H1 (cell line): ENCODE results near the gene DDA1. TPM values are rescaled to one million over a fixed set of nuclear protein-coding genes. Genes with fewer than 3 reads are reported as not detected.

Experiments used
- ASH2L ChIP-seq: fragments of 200-600, 300-600 bp; sonication (generic); IDR thresholded peaks from one replicate; pipeline ENCODE4 v1.7.1; 2017; ENCODE audit warnings: low read length
- ATF3 ChIP-seq: IDR thresholded peaks from 2 replicates; pipeline ENCODE4 v1.6.1; 2011; ENCODE audit warnings: low read depth, mild to moderate bottlenecking, low read length; ENCODE audit not compliant: insufficient read depth
- CHD2 ChIP-seq: IDR thresholded peaks from 2 replicates; pipeline ENCODE4 v1.6.1; 2012; ENCODE audit warnings: low read length, improper control_type of control experiment
- CREB1 ChIP-seq: IDR thresholded peaks from 2 replicates; pipeline ENCODE4 v1.6.1; 2012; ENCODE audit warnings: inconsistent platforms
- CTCF ChIP-seq, 3 experiments: IDR thresholded peaks; 1 replicate in 2 of 3; 2 replicates in 1 of 3; pipeline versions ENCODE4 v1.5.1 to v1.6.1; 2011; ENCODE audit warnings: low read length in 3 of 3, mild to moderate bottlenecking in 3 of 3, inconsistent platforms in 2 of 3, low read depth in 1 of 3, moderate library complexity in 1 of 3; ENCODE audit not compliant: insufficient read depth in 1 of 3; ENCODE audit errors: control extremely low read depth in 1 of 3
- FOSL1 ChIP-seq: IDR thresholded peaks from 2 replicates; pipeline ENCODE4 v1.6.1; 2011; ENCODE audit warnings: mild to moderate bottlenecking, low read depth, low read length, moderate library complexity; ENCODE audit not compliant: insufficient read depth
- GABPA ChIP-seq: IDR thresholded peaks from 2 replicates; pipeline ENCODE4 v1.6.1; 2011; ENCODE audit warnings: mild to moderate bottlenecking, low read length, moderate library complexity, borderline replicate concordance; ENCODE audit not compliant: insufficient read depth
- HDAC2 ChIP-seq, 2 experiments: fragments of 300-600 bp in 1 of 2; sonication (generic) in 1 of 2; IDR thresholded peaks; 2 replicates each; pipeline ENCODE4 v1.6.1; 2011 to 2012; ENCODE audit warnings: low read depth in 2 of 2, low read length in 2 of 2, mild to moderate bottlenecking in 2 of 2, moderate library complexity in 2 of 2, borderline replicate concordance in 1 of 2, inconsistent platforms in 1 of 2
- HDAC6 ChIP-seq: IDR thresholded peaks from one replicate; pipeline ENCODE4 v1.7.1; 2012; ENCODE audit warnings: low read depth, mild to moderate bottlenecking, inconsistent platforms, low read length, moderate library complexity
- MAX ChIP-seq: IDR thresholded peaks from 2 replicates; pipeline ENCODE4 v1.6.1; 2012; ENCODE audit warnings: inconsistent platforms
- POLR2A ChIP-seq, 2 experiments: IDR thresholded peaks; 1 replicate in 1 of 2; 2 replicates in 1 of 2; pipeline ENCODE4 v1.6.1; 2011; ENCODE audit warnings: low read depth in 2 of 2, low read length in 2 of 2, mild to moderate bottlenecking in 2 of 2; ENCODE audit errors: control extremely low read depth in 1 of 2
- POLR2AphosphoS5 ChIP-seq: IDR thresholded peaks from 2 replicates; pipeline ENCODE4 v1.6.1; 2011; ENCODE audit warnings: low read depth, low read length
- POU5F1 ChIP-seq: IDR thresholded peaks from 2 replicates; pipeline ENCODE4 v1.6.1; 2011; ENCODE audit warnings: low read depth, mild to moderate bottlenecking, low read length, moderate library complexity
- SP2 ChIP-seq: IDR thresholded peaks from 2 replicates; pipeline ENCODE4 v1.6.1; 2012; ENCODE audit warnings: mild to moderate bottlenecking, low read length, inconsistent platforms
- SUZ12 ChIP-seq: fragments of 200-600 bp; sonication (generic); IDR thresholded peaks from 2 replicates; pipeline ENCODE4 v1.6.1; 2012; ENCODE audit warnings: mild to moderate bottlenecking, inconsistent platforms, low read length, moderate library complexity, mixed read lengths
- TAF7 ChIP-seq: optimal IDR thresholded peaks from 2 replicates; pipeline ENCODE3; 2011; ENCODE audit warnings: low read depth, mild to moderate bottlenecking, inconsistent platforms, low read length, moderate library complexity, borderline replicate concordance
- USF2 ChIP-seq: IDR thresholded peaks from 2 replicates; pipeline ENCODE4 v1.6.1; 2011; ENCODE audit warnings: low read length, improper control_type of control experiment
- YY1 ChIP-seq: IDR thresholded peaks from 2 replicates; pipeline ENCODE4 v1.6.1; 2011; ENCODE audit warnings: low read depth, mild to moderate bottlenecking, low read length
- ZNF274 ChIP-seq: IDR thresholded peaks from 2 replicates; pipeline ENCODE4 v1.7.0; 2012; ENCODE audit warnings: low read length, borderline replicate concordance; ENCODE audit errors: extremely low read depth
- polyA plus RNA-seq, 7 experiments: library from polyadenylated mRNA; depleted of rRNA in 3 of 7; stranded (reverse) in 5 of 7; unstranded in 2 of 7; fragments of >200 nt in 5 of 7; fragments of 200-250 nt in 2 of 7; gene quantifications; 1 replicate in 5 of 7; 2 replicates in 1 of 7; 4 replicates in 1 of 7; pipeline versions ENCODE4 v1.2.1 to v1.2.3, GENCODE V29; 2011 to 2013; ENCODE audit warnings: missing spikeins in 2 of 7, mixed read lengths in 2 of 7
- total RNA-seq: library from RNA; stranded (reverse); fragmentation: NEBNext Ultra II Directional; extraction: Animal tissue kit (Norgen Biotek cat#: 25700); gene quantifications from 2 replicates; pipeline ENCODE4 v1.2.1, GENCODE V29; 2021

The DDA1 gene
- total and polyA plus RNA-seq, 2 of the 8 experiments (the other 6 are each of a cell fraction or from before 2014, with no cell fraction given) = 29.2 to 34.5 TPM

- TF ChIP-seq SP2 (peak; percentile 74), POLR2AphosphoS5 (peak; percentile 22; the same call in 1 of the 2 replicates), FOSL1 (no peak), ZNF274 (no peak), CTCF (IDR thresholded peaks at IDR 0.05; ENCODE audit: control extremely low read depth in 1 of 3, insufficient read depth in 1 of 3, low read depth in 1 of 3, low read length in 3 of 3) (peak; percentile 62 to 74 (median 69)), POLR2A (IDR thresholded peaks at IDR 0.05; ENCODE audit: control extremely low read depth in 1 of 2, low read depth in 2 of 2, low read length in 2 of 2) (peak in 1 of 2 experiments; percentile 37; a peak in 2 of 3 replicates), ATF3 (0 out of 2 replicates have a peak, but pooled peaks have one; percentile 11), SUZ12 (no peak), USF2 (peak; percentile 66), CHD2 (peak; percentile 89), MAX (peak; percentile 61), POU5F1 (no peak), HDAC6 (no peak), HDAC2 (IDR thresholded peaks at IDR 0.05; ENCODE audit: borderline replicate concordance in 1 of 2, low read depth in 2 of 2, low read length in 2 of 2) (no peak), ASH2L (no peak), TAF7 (no peak), GABPA (no peak), YY1 (peak; percentile 51; the same call in 1 of the 2 replicates), CREB1 (peak; percentile 76)
Measured at GRCh38 chr19:17303167-17303939, 6.0 kb upstream of the DDA1 start, which contains the start of gene ABHD8 (continued).
